ENCODE data around the gene BMPER.

DNA sequence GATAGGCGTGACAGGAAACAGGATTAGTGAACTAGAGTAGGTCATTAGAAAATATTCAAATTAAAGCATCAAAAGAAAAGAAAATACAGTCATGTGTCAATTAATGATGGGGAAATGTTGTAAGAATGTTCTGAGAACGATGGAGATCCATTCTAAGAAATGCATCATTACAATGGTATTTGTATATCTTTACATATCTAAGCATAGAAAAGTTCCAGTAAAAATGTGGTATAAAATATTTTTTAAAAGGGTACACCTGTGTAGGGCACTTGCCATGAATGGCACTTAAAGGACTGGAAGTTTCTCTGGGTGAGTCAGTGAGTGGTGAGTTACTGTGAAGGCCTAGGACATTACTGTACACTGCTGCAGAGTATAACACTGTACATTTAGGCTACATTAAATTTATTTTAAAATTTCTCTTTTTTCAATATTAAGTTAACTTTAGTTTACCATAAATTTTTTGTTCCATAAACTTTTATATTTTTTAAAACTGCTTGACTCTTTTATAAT, 282.5 kb downstream of the BMPER start:
- TF ChIP-seq, protein P1, sequence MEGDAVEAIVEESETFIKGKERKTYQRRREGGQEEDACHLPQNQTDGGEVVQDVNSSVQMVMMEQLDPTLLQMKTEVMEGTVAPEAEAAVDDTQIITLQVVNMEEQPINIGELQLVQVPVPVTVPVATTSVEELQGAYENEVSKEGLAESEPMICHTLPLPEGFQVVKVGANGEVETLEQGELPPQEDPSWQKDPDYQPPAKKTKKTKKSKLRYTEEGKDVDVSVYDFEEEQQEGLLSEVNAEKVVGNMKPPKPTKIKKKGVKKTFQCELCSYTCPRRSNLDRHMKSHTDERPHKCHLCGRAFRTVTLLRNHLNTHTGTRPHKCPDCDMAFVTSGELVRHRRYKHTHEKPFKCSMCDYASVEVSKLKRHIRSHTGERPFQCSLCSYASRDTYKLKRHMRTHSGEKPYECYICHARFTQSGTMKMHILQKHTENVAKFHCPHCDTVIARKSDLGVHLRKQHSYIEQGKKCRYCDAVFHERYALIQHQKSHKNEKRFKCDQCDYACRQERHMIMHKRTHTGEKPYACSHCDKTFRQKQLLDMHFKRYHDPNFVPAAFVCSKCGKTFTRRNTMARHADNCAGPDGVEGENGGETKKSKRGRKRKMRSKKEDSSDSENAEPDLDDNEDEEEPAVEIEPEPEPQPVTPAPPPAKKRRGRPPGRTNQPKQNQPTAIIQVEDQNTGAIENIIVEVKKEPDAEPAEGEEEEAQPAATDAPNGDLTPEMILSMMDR (conservative IDR thresholded peaks at IDR 0.05), result no peak
- no peak for TF ChIP-seq ZFX (IDR thresholded peaks at IDR 0.05)
